Superior temporal gyrus (tissue), 1 donor: ENCODE results near the gene TRIOBP.
"Not testable (repeated sequence)": the region's sequence is repeated elsewhere in the genome, so short reads cannot be mapped to it uniquely, and the experiment has no call there.

Experiments used
- DNase-seq: peaks from one replicate; pipeline ENCODE4 v3.0.0-alpha.2; 2016; ENCODE audit errors: extremely low spot score

The TRIOBP gene

DNA sequence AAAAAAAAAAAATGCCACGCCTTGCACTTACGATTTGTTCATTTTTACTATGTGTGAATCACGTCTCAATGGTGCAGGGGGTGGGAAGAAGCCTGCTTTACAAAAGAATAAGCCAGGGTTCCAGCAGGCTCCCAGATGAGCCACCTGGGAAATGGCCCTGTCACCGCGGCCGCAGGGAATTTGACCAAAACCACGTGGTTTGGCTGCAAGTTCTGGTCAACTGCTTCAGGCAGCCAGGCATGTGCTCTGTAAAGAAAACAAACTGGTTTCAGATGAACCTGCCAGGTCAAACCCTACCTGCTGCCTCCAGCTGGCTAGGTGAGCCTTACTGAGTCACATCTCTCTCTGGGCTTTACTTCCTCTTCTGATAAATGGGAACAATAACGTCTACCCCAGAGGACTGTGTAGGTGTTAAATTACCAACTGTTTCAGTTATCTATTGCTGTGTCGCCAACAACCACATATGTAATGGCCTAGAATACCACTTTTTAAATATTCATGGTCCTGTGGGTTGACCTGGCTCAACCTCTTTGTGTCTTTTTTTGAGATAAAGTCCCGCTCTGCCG, 80.4 kb downstream of the TRIOBP start:
- no peak for DNase-seq

- no peak for DNase-seq
Observed at GRCh38 chr22:37778370-37779009, 81.6 kb downstream of the TRIOBP start.

GRCh38 chr22:37781434-37782059, 84.7 kb downstream of the TRIOBP start:
- no peak for DNase-seq

DNA sequence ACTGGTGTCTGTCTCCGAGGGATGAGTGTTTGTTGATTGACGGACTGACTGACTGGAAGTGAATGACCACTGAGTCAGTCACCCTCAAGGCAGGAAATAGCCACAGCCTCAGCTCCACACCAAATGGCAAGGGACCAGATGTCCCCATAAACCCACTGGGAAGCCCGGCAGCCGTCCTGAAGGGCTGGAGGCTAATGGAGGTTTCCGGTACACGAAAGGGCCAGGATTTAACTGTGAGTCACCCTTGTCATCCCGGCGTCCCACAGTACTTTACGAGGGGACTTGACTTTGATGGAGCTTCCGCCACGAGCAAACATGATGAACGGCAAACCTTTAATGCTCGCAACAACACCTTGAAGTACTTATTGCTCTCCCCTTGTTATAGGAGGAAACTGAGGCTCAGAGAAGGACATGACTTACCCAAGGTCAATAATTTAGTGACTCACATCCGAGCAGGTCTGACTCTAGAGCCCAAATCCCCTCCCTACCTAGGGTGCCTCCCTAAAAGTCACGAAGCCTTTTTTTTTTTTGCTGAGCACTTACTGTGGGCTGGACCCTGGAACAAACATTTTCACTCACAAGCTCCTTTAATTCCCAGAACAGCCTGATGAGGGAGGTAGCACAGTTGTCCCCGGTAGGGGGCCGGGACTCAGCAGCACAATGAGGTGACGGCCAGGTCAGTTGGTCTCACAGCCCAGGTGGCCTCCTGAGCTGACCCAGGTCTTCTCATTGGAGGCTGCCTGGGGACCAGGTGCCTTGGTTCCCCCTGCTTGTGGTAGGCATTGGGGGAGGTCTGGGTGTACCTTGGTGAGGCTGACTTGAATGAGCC, 85.7 kb downstream of the TRIOBP start:
- no peak for DNase-seq

DNA sequence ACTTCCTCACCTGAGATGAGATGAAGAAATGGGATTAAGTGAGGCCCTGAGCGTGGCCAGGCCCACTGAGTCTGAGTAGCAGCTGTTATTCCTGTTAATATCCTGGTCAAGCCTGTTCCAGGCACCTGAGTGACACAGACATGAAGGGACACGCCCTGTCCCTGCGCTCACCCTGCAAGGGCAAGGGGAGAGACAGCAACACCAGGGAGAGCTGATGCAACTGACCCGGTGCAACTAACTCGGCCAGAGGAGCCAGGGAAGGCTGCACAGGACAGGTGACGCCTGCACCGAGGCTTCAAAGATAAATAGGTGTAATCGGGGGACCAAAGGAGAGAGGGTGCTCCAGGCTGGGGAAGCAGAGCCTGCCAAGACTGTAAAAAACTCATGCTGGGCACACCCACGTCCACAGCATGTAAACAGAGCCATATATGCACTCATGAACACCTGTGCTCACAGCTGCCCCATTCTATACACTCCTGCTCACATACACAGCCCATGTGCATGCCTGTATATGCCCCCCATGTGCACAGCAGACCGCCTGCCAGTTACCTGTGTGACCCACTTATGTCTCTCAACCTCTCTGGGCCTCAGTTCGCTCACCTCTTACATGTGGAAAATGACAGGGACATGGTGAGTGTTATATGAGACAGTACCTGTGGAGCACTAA, 88.1 kb downstream of the TRIOBP start:
- no peak for DNase-seq

DNA sequence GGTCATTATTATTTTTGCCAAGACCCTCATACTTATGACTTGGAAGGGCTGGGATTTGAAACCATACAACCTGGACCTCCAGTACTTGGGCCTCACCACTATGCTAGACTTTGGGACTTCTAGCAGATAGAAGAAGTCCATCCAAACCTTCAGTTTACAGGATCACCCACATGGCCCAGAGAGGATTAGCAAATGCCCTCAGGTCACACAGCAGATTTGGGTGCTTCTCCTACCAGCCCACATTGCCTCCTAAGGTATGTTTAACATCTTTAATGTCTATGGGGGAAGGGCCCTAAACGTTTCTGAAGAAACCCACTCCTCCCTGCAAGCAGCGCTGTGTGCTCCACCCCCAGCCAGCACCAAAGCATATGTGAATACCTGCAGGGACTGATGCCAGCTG, 93.4 kb downstream of the TRIOBP start:
- DNase-seq, result no peak

- DNase-seq, result no peak
Observed at GRCh38 chr22:37792494-37792893, 95.6 kb downstream of the TRIOBP start.

DNA sequence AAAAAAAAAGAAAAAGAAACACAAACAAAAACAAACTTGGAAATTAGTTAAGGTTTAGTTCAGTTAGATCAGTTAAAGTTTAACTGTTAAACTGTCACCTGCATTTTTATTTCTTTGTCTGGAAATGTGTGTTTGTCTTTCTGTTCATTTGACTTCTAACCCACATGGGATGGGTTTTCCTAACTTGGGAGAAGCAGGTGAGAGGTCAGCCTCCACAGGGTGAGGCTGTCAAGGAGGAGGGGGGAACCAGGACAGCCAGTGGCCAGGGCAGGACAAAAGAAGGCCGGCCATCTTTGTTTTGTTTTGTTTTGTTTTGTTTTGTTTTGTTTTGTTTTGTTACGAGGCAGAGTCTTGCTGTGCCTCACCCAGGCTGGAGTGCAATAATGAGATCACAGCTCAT, 97.5 kb downstream of the TRIOBP start:
- DNase-seq, result no peak

GRCh38 chr22:37796079-37796478, 99.2 kb downstream of the TRIOBP start:
- no peak for DNase-seq

DNA sequence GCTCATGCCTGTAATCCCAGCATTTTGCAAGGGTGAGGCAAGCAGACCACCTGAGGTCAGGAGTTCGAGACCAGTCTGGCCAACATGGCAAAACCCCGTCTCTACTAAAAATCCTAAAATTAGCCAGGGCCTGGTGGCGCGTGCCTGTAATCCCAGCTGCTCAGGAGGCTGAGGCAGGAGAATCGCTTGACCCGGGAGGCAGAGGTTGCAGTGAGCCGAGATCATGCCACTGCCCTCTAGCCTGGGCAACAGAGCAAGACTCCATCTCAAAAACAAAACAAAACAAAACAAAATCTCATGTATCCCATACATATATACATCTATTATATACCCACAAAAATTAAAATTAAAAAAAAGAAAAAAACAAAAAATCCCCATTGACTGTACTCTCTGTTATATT, 100.4 kb downstream of the TRIOBP start:
- DNase-seq, result not testable (repeated sequence)

- no peak for DNase-seq
Observed at GRCh38 chr22:37797874-37798500, 101.1 kb downstream of the TRIOBP start.

DNA sequence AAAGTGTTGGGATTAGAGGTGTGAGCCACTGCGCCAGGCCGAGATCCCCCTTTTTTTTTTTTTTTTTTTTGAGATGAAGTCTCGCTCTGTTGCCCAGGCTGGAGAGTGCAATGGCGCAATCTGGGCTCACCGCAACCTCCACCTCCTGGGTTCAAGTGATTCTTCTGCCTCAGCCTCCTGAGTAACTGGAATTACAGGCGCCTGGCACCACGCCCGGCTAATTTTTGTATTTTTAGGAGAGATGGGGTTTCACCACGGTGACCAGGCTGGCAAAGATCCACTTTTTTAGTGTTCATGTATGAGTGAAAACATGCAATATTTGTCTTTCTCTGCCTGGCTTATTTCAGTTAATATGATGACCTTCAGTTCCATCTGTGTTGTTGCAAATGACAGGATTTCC, 103.1 kb downstream of the TRIOBP start:
- DNase-seq, result not testable (repeated sequence)

DNA sequence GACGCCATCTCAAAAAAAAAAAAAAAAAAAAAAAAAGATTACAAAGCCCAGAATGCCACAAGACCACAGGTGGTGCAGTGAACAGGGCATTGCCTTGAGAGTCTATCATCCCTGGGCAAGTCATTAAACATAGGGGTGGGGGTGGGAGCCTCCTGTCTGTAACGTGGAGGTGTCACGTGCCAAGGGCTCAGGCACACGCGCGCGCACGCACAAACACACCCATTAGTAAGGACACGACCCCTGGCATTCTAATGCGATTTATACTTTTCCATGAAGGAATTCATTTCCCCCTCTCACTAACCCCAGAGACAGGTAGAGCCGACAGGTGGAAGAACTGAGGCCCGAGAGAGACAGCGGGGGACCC, 105.1 kb downstream of the TRIOBP start:
- DNase-seq, result no peak

- peak; percentile 45 for DNase-seq
Observed at GRCh38 chr22:37802310-37803194, 105.7 kb downstream of the TRIOBP start.

- DNase-seq, result no peak
Observed at GRCh38 chr22:37803195-37803638, 106.4 kb downstream of the TRIOBP start.

- DNase-seq, result no peak
Observed at GRCh38 chr22:37803639-37804351, 106.9 kb downstream of the TRIOBP start.

- no peak for DNase-seq
Observed at GRCh38 chr22:37804352-37804880, 107.6 kb downstream of the TRIOBP start.

DNA sequence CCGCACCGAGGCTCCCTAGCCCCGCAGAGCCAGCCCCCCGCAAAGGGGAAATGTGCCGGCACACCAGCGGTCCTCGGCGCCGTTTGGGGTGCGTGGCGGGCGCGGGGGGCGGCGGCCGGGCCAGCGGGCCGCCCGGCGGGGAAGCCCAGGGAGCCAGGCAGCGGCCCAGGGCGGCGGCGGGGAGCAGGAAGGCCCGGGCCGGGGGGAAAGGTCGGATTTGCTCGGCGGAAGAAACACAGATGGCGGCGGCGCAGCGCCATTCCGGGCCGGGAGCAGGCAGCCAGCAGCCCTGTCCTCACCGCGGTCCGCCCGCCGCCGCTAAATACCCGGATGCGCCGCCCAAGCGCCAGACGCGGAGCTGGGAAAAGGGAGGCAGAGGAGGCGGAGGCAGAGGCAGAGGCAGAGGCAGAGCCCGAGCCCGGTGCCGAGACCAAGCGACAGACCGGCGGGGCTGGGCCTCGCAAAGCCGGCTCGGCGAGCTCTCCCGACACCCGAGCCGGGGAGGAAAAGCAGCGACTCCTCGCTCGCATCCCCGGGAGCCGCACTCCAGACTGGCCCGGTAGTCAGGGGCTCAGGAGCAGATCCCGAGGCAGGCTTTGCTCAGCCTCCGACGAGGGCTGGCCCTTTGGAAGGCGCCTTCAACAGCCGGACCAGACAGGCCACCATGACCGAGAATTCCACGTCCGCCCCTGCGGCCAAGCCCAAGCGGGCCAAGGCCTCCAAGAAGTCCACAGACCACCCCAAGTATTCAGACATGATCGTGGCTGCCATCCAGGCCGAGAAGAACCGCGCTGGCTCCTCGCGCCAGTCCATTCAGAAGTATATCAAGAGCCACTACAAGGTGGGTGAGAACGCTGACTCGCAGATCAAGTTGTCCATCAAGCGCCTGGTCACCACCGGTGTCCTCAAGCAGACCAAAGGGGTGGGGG, 108.3 kb downstream of the TRIOBP start:
- DNase-seq, result peak; percentile 84
